Ovary (tissue), 9 donors: ENCODE results near the gene ENPP5. TPM values are rescaled to one million over a fixed set of nuclear protein-coding genes. Genes with fewer than 3 reads are reported as not detected.

ENCODE experiments used
- DNase-seq, 5 donors: peaks; one replicate each; pipeline ENCODE4 v3.0.0-alpha.2; 2019 to 2020
- H3K27ac ChIP-seq, 2 donors: fragments of 200-600 bp; one replicate each; pipeline versions ENCODE4 v1.5.1 to v1.8.0; 2019 to 2022
- H3K27me3 ChIP-seq: fragments of 200-600 bp; one replicate; pipeline ENCODE4 v1.8.0; 2022
- H3K36me3 ChIP-seq: fragments of 200-600 bp; sonication (generic); one replicate; pipeline ENCODE4 v1.5.1; 2019
- H3K4me1 ChIP-seq: one replicate; pipeline ENCODE4 v1.8.1; 2013; ENCODE audit warnings: mild to moderate bottlenecking, moderate library complexity; ENCODE audit not compliant: insufficient read depth
- H3K4me3 ChIP-seq: fragments of 200-600 bp; sonication (generic); one replicate; pipeline ENCODE4 v1.5.1; 2017
- H3K9me3 ChIP-seq, 2 donors: fragments of 200-600 bp in 1 of 2; sonication (generic) in 1 of 2; one replicate each; pipeline versions ENCODE4 v1.5.1 to v1.8.1; 2013 to 2019; ENCODE audit warnings: mild to moderate bottlenecking in 1 of 2, moderate library complexity in 1 of 2
- CTCF ChIP-seq, 3 donors: fragments of 450-650 bp in 2 of 3; fragments of 200-600 bp in 1 of 3; IDR thresholded peaks; one replicate each; pipeline versions ENCODE4 v1.5.1 to v1.8.0; 2016 to 2022; ENCODE audit warnings: antibody characterized with exemption in 3 of 3, mild to moderate bottlenecking in 1 of 3
- EP300 ChIP-seq: sonication (generic); formaldehyde crosslinking; IDR thresholded peaks from one replicate; pipeline ENCODE4 v1.6.1; 2017; ENCODE audit warnings: antibody characterized with exemption
- POLR2A ChIP-seq: fragments of 450-650 bp; IDR thresholded peaks from one replicate; pipeline ENCODE4 v1.6.1; 2017; ENCODE audit warnings: antibody characterized with exemption, mild to moderate bottlenecking, moderate library complexity
- WGBS, 3 donors: extraction: QIAGEN DNeasy Blood & Tissue Kit in 1 of 3; methylation state at CpG; one replicate each; pipeline versions ENCODE4 v1.1.5 to v1.1.7; 2013 to 2017; 5-methylcytosine and 5-hydroxymethylcytosine counted together
- intact Hi-C, 4 donors: fragments of 100-400 bp; cut with DNase I; formaldehyde crosslinking; loops; one replicate each; pipeline versions ENCODE4 v1.11.0 to v1.15.1; 2022 to 2023
- polyA plus RNA-seq, 2 donors: library from polyadenylated mRNA; stranded (reverse); fragments of 200-250 nt in 1 of 2; fragments of 350-450 nt in 1 of 2; fragmentation: Illumina TruSeq in 1 of 2; extraction: RNeasy Lipid Tissue Mini Kit (QIAGEN cat#74804) in 1 of 2; gene quantifications; one replicate each; pipeline ENCODE4 v1.2.3, GENCODE V29; 2013 to 2014
- total RNA-seq, 7 donors: library from RNA; depleted of rRNA in 2 of 7; stranded (reverse); fragments of >200 nt in 2 of 7; fragmentation: NEBNext Ultra II Directional in 3 of 7; extraction: Animal tissue kit (Norgen Biotek cat#: 25700) in 3 of 7; gene quantifications; one replicate each; pipeline versions ENCODE4 v1.1.0 to v1.2.4, GENCODE V29; 2016 to 2023
- donor health status: DM: no; HTN: no; CAD: no; lungs with moderate emphysema.
- donor health status: DM: no; HTN: no; CAD: no.
- donor health status: Bipolar disorder and iron deficiency.
- donor health status: DM: yes; HTN: yes; CAD: no.
- donor health status: DM: no; HTN: no; CAD: no.
- donor health status: DM: yes; HTN: yes; CAD: no.

Gene ENPP5
- total and polyA plus RNA-seq, 9 donors = 4.5 to 12.2 (median 8.2) TPM

DNA sequence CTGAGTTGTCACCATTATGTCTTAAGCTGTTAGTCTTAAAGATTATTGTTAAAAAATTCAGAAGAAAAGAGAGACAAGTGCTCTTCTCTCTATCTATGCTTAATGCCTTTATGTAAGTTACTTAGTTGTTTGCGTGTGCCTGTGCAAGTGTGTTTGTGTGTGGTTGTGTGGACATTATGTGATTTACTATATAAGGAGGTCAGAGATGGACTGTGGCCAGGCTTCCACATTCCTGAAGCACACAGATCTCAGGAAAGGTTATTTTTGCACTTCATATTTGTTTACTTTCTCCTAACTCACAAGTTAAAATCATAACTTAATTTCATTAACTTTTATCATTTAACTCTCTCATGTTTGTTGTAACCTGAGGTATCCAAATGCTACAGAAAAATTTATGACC lies 26.5 kb downstream of the ENPP5 start:
- H3K27ac ChIP-seq = no peak overlapping the region
- TF ChIP-seq CTCF (IDR thresholded peaks at IDR 0.05) = no peak
- no peak for TF ChIP-seq POLR2A
- no peak for TF ChIP-seq EP300

DNA sequence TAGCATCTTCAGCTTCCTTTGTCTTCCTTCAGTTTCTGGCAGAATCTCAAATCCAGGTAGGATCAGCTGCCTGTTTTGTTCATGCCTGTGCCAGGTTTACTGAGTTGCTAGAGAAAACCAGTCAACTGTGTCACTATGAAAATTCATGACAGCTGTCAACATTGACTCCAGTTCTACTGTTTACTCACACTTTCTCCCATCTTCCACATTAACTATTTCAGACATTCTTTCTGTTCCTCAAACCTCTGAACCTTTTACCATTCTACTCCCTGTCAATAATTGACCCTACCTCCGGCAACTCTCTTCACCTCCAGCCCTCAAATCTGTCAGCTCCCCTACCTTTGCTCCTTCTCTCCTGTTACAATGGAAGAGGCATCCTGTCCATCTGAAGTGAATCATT lies 32.5 kb downstream of the ENPP5 start:
- intact Hi-C loops = no loop called here

More for the DNA sequence above, 26.5 kb downstream of the ENPP5 start:
- Histone ChIP-seq H3K4me3 (no peak overlapping the region), H3K36me3 (no peaks in the 10 kb centered on the region), H3K9me3 (no peaks in the 10 kb centered on the region), H3K4me1 (no peaks in the 10 kb centered on the region), H3K27me3 (no peaks in the 10 kb centered on the region)
- DNase-seq = no peak
- 28 to 38% (median 31%) methylated on average over 1 of the region's 1 CpG for WGBS, 3 donors
- intact Hi-C loops = no loop called here

DNA sequence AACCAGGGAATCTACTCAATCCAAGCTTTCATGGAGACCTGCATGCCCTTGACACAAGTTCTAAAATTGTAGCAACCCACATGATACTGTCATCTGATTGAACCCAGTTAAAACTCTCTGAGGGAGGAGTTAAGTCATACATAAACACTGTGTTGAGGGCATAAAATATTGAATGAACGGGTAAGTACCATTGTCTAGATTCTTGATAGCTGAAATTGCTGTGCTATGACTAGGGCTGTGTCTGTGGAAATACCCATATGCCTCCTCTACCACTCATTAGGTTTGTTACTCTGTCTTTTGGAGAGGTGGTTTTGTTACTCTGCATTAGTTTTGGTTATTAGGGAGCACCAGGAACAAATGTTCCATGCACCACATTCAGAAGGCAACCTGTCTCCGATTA lies 33.4 kb downstream of the ENPP5 start:
- no peaks in the 10 kb centered on the region for H3K27me3 ChIP-seq
- no peak overlapping the region for H3K4me3 ChIP-seq
- H3K4me1 ChIP-seq = no peaks in the 10 kb centered on the region
- intact Hi-C loops = no loop called here
- no peaks in the 10 kb centered on the region for H3K9me3 ChIP-seq
- TF ChIP-seq POLR2A (no peak), EP300 (no peak), CTCF (IDR thresholded peaks at IDR 0.05) (no peak)
- DNase-seq = no peak
- H3K27ac ChIP-seq = no peak overlapping the region
- no peaks in the 10 kb centered on the region for H3K36me3 ChIP-seq
- WGBS, 3 donors = 84 to 91% (median 86%) methylated on average over 2 of the region's 2 CpGs

More for the DNA sequence above, 32.5 kb downstream of the ENPP5 start:
- H3K27me3 ChIP-seq = no peaks in the 10 kb centered on the region
- WGBS, 3 donors = 92 to 96% (median 93%) methylated on average over 1 of the region's 1 CpG
- no peak overlapping the region for H3K4me3 ChIP-seq
- H3K4me1 ChIP-seq = no peaks in the 10 kb centered on the region
- no peak for DNase-seq
- TF ChIP-seq POLR2A (no peak), EP300 (no peak), CTCF (IDR thresholded peaks at IDR 0.05) (no peak)
- H3K36me3 ChIP-seq = no peaks in the 10 kb centered on the region
- H3K9me3 ChIP-seq = no peaks in the 10 kb centered on the region
- H3K27ac ChIP-seq = no peak overlapping the region

DNA sequence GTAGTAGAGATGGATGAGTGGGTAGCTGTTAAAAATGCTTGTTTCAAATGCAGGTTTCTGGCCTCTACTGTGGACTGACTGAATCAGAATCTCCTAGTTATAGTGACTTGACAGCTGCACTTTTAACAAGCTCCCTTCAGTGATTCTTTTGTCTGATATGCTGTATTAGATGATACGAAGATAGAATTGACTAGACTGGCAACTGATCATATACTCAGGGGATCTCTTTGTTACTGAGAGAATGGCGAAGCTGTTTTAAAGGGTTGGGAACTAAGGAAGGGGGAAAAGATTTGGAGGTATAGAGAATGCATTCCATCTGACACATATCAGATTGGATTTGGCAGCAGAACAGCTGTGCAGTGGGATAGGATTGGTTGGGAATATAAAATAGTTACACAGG lies 33.9 kb downstream of the ENPP5 start:
- H3K4me3 ChIP-seq = no peak overlapping the region
- DNase-seq = no peak
- H3K27ac ChIP-seq = no peak overlapping the region
- H3K27me3 ChIP-seq = no peaks in the 10 kb centered on the region
- 72 to 88% (median 85%) methylated on average over 2 of the region's 2 CpGs for WGBS, 3 donors
- no peaks in the 10 kb centered on the region for H3K36me3 ChIP-seq
- TF ChIP-seq POLR2A (no peak), EP300 (no peak), CTCF (IDR thresholded peaks at IDR 0.05) (no peak)
- no peaks in the 10 kb centered on the region for H3K4me1 ChIP-seq
- intact Hi-C loops = no loop called here
- no peaks in the 10 kb centered on the region for H3K9me3 ChIP-seq

- Histone ChIP-seq H3K27me3 (no peaks in the 10 kb centered on the region), H3K4me3 (no peak overlapping the region), H3K4me1 (peaks cover 1% of the 10 kb centered on the region), H3K9me3 (no peaks in the 10 kb centered on the region), H3K36me3 (no peaks in the 10 kb centered on the region), H3K27ac (no peak overlapping the region)
- TF ChIP-seq EP300 = no peak
- TF ChIP-seq CTCF (IDR thresholded peaks at IDR 0.05) = no peak
- TF ChIP-seq POLR2A = no peak
- intact Hi-C loops = no loop called here
- DNase-seq = no peak
- WGBS, 3 donors = 79 to 91% (median 83%) methylated on average over 1 of the region's 1 CpG
These were observed 35.6 kb downstream of the ENPP5 start for GRCh38 chr6:46135176-46135575.
